UCSD-AML1 (cell line): ENCODE results near the gene SLC50A1.

Experiments used
- DNase-seq: peaks from one replicate; lab custom pipeline; 2025; ENCODE audit not compliant: unreplicated experiment; lab: John Stamatoyannopoulos, UW

The SLC50A1 gene

GRCh38 chr1:155169541-155169940 is 33.9 kb downstream of the SLC50A1 start:
- no peak for DNase-seq

GRCh38 chr1:155170101-155170785 is 34.6 kb downstream of the SLC50A1 start:
- no peak for DNase-seq

GRCh38 chr1:155170806-155171205 is 35.2 kb downstream of the SLC50A1 start:
- no peak for DNase-seq

DNA sequence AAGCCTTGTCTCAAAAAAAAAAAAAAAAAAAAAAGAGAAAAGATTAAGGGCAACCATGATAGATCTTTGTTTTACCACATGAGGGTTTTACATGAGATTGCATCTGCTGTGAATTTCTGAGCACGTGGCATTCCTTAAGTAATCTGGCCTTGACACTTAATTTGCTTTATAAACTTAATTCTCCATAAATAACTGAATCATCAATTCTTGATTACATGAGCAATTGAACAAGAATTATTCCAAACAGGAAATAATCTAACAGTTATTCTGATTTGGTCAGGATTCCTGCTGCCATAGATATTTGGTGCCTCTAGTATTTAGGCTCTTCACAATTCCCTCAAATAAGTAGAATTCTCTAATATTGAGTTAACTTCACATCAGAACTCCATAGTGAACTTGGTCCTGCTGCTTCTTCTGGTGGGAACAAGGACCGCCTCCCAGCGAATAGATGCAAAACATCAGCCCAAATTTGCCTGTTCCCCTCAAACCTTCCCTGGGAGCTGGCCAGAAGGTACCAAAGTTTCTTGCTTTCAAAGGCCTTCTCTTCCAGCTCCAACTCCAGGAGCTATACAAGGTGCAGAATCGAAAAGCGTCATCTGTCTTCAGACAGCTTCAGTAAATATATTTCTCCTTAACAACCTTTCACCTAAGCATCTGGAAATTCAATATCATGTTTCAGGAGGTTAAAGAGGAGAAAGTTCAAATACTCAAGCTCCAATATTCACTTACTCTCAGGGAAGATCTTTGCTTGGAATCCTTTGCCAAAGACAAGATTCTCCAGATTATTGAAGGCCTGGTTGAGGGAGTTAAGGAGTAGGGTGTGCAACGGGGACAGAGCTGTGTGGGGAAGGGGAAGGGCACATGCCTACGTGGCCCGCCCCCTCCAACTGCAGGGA is 36.4 kb downstream of the SLC50A1 start:
- no peak for DNase-seq

DNA sequence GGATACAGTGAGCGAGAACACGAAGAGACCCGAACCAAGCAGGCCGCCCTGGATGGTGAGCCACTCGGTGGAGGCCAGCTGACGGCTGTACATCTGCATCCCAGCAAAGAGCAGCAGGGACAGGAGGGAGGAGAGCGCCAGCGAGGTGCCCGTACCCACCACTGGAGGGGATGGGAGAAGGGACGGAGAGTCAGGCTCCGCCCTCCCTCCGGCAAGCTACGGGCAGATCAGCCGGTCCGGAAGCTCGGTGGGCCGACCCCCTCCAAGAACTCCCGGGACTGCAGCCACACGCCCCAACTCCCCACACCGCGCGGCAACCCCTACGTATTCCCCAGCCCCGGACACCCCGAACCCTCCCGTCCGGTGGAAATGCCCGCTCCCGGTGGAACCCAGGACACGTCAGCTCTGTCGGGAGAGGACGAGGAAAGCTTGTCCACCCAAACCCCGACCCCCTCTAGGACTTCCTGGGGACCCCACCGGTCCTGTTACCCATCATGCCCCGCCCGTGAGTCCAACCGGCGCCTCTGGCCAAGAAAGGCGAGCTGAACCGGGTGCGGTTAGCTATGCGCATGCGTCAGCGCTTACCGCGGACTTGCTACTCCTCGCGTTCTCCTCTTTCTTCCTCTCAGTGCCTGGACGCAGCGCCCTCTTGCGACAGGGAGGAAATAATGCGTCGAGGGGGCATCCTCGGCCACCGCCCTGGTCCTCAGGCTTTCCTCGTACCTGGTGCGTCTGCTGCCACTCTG is 37.3 kb downstream of the SLC50A1 start, which contains the start of gene KRTCAP2:
TSS of gene KRTCAP2 (minus strand) at position 573 of the 746 bp plus-strand sequence. CDS start at position 493, 80 bp downstream.
- peak; percentile 93 for DNase-seq

DNA sequence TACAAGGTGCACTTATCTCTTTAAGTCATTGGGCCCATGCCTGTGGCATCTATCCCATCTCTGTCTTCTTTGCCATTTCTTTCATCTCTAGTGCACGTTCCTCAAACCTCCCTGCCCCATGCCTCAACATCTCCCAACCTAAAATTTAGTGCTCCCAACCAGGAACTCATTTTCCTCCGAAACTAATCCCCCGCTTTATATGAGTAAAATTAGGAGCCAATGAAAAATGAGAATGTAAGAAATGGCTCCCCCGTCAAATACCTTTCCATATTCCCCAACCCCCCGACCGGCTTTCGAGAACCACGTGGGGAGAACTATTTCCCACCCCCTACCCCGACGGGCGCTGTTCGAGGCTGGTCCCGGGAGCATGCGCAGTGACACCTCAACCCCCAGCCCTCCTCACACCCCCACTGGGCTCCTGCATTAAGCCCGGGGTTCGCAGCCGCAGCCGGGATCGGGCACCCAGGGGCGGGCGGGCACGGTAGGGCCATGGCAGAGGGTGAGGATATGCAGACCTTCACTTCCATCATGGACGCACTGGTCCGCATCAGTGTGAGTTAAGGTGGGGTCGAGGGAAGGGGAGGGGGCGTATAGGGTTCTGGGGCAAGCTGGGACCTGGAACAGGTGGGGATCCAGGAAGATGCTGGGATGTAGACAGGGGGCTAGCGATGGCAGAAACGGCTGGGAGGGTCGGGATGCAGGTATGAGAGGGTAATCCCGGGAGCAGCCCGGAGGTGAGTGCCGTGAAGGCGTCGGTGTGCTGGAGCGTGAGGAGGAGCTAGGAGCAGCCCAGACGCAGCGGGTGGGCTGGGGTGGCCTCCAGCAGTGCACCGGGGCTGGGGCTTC is 38.0 kb downstream of the SLC50A1 start, which contains the start of gene TRIM46:
TSS of gene TRIM46 (plus strand) at position 372 of the 846 bp plus-strand sequence. CDS start at position 490, 118 bp downstream.
- no peak for DNase-seq

DNA sequence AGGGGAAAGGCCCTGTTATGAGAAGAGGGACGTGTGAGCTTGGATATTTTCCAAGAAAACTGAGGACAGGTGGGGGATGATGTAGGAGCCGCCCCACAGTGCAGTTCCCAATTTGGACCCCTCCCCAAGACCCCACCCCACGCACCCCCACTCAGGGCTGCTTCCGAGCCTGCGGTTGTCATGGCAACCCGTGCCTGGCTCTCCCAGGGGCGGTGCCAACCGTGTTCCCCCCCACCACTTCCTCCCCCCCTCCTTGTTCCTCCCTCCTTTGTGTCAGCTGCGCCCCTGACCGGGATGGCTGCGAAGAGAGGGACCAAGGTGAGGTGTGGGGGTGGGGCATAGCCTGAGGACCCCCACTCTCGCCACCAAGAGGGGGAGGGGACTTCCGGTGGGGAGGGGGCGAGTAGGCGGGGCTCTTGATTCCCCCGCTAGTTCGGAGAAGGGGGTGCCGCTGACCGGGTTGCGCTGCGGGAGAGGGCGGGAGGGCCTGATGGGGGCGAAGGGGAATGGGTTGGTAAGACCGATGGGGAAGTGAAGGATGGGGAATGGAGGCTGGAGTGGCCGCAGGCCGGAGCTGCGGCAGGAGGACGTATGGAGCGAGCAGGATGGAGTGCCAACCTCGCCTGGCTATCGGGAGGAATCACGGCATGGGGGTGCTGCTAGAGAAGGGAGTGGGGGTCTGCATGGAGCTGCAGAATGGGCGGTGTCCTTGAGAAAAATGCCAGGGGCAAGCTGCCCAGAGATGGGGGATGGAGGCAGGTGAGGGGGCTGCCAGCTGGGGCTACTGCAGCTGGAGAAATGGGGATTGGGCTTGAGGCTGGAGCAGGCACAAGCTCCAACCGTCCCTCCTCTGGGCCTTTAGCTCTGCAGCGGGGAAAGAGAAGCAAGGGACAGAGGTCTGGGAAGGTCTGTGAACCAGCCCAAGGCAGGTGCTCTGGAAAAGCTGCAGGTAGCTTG is 39.0 kb downstream of the SLC50A1 start:
- no peak for DNase-seq

- no peak for DNase-seq
These were observed 39.8 kb downstream of the SLC50A1 start for GRCh38 chr1:155175281-155175926.

GRCh38 chr1:155175927-155176371 is 40.3 kb downstream of the SLC50A1 start:
- DNase-seq, result peak; percentile 49

- peak; percentile 80 for DNase-seq
These were observed 41.0 kb downstream of the SLC50A1 start for GRCh38 chr1:155176544-155177071.

GRCh38 chr1:155177192-155177917 is 41.7 kb downstream of the SLC50A1 start:
- no peak for DNase-seq

GRCh38 chr1:155177918-155178281 is 42.2 kb downstream of the SLC50A1 start:
- no peak for DNase-seq

DNA sequence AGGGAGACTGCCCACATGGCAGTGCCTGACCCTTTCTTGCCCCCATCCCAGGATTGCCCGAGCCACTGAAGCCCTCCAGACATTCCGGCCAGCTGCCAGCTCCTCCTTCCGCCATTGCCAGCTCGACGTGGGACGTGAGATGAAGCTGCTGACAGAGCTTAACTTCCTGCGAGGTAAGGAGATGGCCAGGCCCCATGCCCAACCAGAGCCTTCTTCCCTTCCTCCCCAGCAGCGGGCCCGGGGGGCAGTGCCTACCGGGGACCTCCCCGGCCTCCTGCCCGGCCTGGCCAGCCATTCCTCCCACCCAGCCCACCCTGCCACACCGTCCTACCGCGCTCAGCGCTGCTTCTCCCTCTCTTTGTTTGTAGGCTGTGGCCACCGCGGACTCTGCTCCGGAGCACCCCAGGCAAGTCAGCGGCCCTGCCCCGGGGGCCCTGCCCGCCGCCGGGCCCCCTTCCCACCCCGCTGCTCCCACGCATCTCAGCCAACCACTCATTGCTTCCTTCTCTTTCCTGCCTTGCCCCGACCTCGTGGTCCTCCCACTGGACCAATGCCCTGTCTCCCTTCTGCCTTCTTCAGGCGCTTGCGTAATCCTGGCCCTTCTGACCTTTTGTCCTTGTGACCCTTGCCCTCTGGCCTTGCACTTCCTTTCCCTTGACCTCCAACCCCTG is 42.9 kb downstream of the SLC50A1 start:
- DNase-seq, result no peak

GRCh38 chr1:155179112-155180031 is 43.7 kb downstream of the SLC50A1 start:
- no peak for DNase-seq

- no peak for DNase-seq
These were observed 45.9 kb downstream of the SLC50A1 start for GRCh38 chr1:155181371-155182051.
